HEK293 (cell line): Measurements from ENCODE around the gene TET3.

Experiments
- CTCF ChIA-PET: fragments of 350-600 bp; formaldehyde crosslinking; extraction: SDS; loops from one replicate; lab custom pipeline; 2021; ENCODE audit warnings: antibody characterized with exemption; lab: Yijun Ruan, JAX
- POLR2A ChIA-PET: fragments of 300-600 bp; formaldehyde crosslinking; extraction: SDS; loops from one replicate; lab custom pipeline; 2020; ENCODE audit warnings: antibody characterized with exemption, inconsistent platforms; lab: Yijun Ruan, JAX
- H3K27ac ChIP-seq: fragments of 200-500 bp; sonication (Bioruptor generic); 2 replicates; pipeline ENCODE4 v1.5.1; 2014; ENCODE audit warnings: low read depth, low read length, control low read depth, inconsistent platforms; ENCODE audit errors: extremely low read depth
- H3K36me3 ChIP-seq, 2 experiments: fragments of 200-500 bp in 1 of 2; sonication (Bioruptor generic) in 1 of 2; 1 replicate in 1 of 2; 2 replicates in 1 of 2; pipeline ENCODE4 v1.5.1; 2014 to 2017; ENCODE audit warnings: inconsistent platforms in 2 of 2, low read length in 2 of 2; ENCODE audit not compliant: control insufficient read depth in 2 of 2, insufficient read depth in 1 of 2
- H3K4me1 ChIP-seq: fragments of 200-500 bp; sonication (Bioruptor generic); 2 replicates; pipeline ENCODE4 v1.5.1; 2014; ENCODE audit warnings: mild to moderate bottlenecking, low read length, inconsistent platforms; ENCODE audit not compliant: control insufficient read depth, insufficient read depth
- H3K4me3 ChIP-seq: 2 replicates; pipeline ENCODE4 v1.5.1; 2011; ENCODE audit warnings: low read depth, mild to moderate bottlenecking, control low read depth, low read length, moderate library complexity
- H3K9me3 ChIP-seq: fragments of 200-500 bp; sonication (Bioruptor generic); 2 replicates; pipeline ENCODE4 v1.5.1; 2014; ENCODE audit warnings: low read depth, low read length, inconsistent platforms; ENCODE audit not compliant: control insufficient read depth, insufficient read depth
- SCRT1 ChIP-seq: fragments of 450-650 bp; formaldehyde crosslinking; IDR thresholded peaks from 2 replicates; pipeline ENCODE4 v1.5.1; 2016; ENCODE audit warnings: missing biosample characterization, missing genetic modification characterization, borderline replicate concordance
- ZFP37 ChIP-seq: fragments of 450-650 bp; formaldehyde crosslinking; IDR thresholded peaks from 2 replicates; pipeline ENCODE4 v1.5.1; 2016; ENCODE audit warnings: missing biosample characterization, missing genetic modification characterization
- ZNF121 ChIP-seq: fragments of 450-650 bp; formaldehyde crosslinking; IDR thresholded peaks from 2 replicates; pipeline ENCODE4 v1.5.1; 2016; ENCODE audit warnings: missing biosample characterization, missing genetic modification characterization
- ZNF140 ChIP-seq: fragments of 450-650 bp; formaldehyde crosslinking; IDR thresholded peaks from 2 replicates; pipeline ENCODE4 v1.5.1; 2016; ENCODE audit warnings: missing biosample characterization, missing genetic modification characterization
- ZNF239 ChIP-seq: fragments of 450-650 bp; formaldehyde crosslinking; IDR thresholded peaks from 2 replicates; pipeline ENCODE4 v1.5.1; 2016; ENCODE audit warnings: missing biosample characterization, missing genetic modification characterization
- ZNF350 ChIP-seq: fragments of 450-650 bp; formaldehyde crosslinking; IDR thresholded peaks from 2 replicates; pipeline ENCODE4 v1.5.0; 2017; ENCODE audit warnings: missing biosample characterization, mild to moderate bottlenecking, missing genetic modification characterization
- ZNF626 ChIP-seq: fragments of 450-650 bp; sonication (Bioruptor Pico); formaldehyde crosslinking; IDR thresholded peaks from 2 replicates; pipeline ENCODE4 v1.5.1; 2018; ENCODE audit warnings: missing biosample characterization, missing genetic modification characterization, inconsistent platforms
- ZNF654 ChIP-seq: fragments of 450-650 bp; formaldehyde crosslinking; IDR thresholded peaks from 2 replicates; pipeline ENCODE4 v1.5.1; 2016; ENCODE audit warnings: low read depth, missing biosample characterization, missing genetic modification characterization
- ZNF707 ChIP-seq: fragments of 450-650 bp; formaldehyde crosslinking; IDR thresholded peaks from 2 replicates; pipeline ENCODE4 v1.5.1; 2016; ENCODE audit warnings: missing biosample characterization, missing genetic modification characterization
- ZNF792 ChIP-seq: fragments of 450-650 bp; formaldehyde crosslinking; IDR thresholded peaks from 2 replicates; pipeline ENCODE4 v1.5.1; 2016; ENCODE audit warnings: missing biosample characterization, missing genetic modification characterization
- ZNF837 ChIP-seq: fragments of 450-650 bp; formaldehyde crosslinking; IDR thresholded peaks from 2 replicates; pipeline ENCODE4 v1.5.1; 2016; ENCODE audit warnings: missing biosample characterization, missing genetic modification characterization
- TF ChIP-seq, protein P1 (sequence below): fragments of 450-650 bp; formaldehyde crosslinking; IDR thresholded peaks from 2 replicates; pipeline ENCODE4 v1.5.1; 2016; ENCODE audit warnings: missing biosample characterization, missing genetic modification characterization
- TF ChIP-seq, protein P2 (sequence below): fragments of 450-650 bp; formaldehyde crosslinking; IDR thresholded peaks from 2 replicates; pipeline ENCODE4 v1.5.1; 2016; ENCODE audit warnings: missing biosample characterization, missing genetic modification characterization, borderline replicate concordance
- TF ChIP-seq, protein P3 (sequence below): fragments of 450-650 bp; formaldehyde crosslinking; IDR thresholded peaks from 2 replicates; pipeline ENCODE4 v1.5.1; 2016; ENCODE audit warnings: missing biosample characterization, missing genetic modification characterization
- TF ChIP-seq, protein P4 (sequence below): fragments of 450-650 bp; formaldehyde crosslinking; IDR thresholded peaks from 2 replicates; pipeline ENCODE4 v1.5.1; 2016; ENCODE audit warnings: missing biosample characterization, missing genetic modification characterization
- TF ChIP-seq, protein P5 (sequence below): fragments of 450-650 bp; formaldehyde crosslinking; optimal IDR thresholded peaks from 2 replicates; pipeline ENCODE3; 2016; ENCODE audit warnings: missing biosample characterization, mild to moderate bottlenecking, missing genetic modification characterization
- TF ChIP-seq, protein P6 (sequence below): fragments of 450-650 bp; formaldehyde crosslinking; IDR thresholded peaks from 2 replicates; pipeline ENCODE4 v1.5.1; 2016; ENCODE audit warnings: missing biosample characterization, missing genetic modification characterization
- TF ChIP-seq, protein P7 (sequence below): fragments of 450-650 bp; formaldehyde crosslinking; IDR thresholded peaks from 2 replicates; pipeline ENCODE4 v1.5.1; 2017; ENCODE audit warnings: missing biosample characterization, missing genetic modification characterization

TET3 gene

DNA sequence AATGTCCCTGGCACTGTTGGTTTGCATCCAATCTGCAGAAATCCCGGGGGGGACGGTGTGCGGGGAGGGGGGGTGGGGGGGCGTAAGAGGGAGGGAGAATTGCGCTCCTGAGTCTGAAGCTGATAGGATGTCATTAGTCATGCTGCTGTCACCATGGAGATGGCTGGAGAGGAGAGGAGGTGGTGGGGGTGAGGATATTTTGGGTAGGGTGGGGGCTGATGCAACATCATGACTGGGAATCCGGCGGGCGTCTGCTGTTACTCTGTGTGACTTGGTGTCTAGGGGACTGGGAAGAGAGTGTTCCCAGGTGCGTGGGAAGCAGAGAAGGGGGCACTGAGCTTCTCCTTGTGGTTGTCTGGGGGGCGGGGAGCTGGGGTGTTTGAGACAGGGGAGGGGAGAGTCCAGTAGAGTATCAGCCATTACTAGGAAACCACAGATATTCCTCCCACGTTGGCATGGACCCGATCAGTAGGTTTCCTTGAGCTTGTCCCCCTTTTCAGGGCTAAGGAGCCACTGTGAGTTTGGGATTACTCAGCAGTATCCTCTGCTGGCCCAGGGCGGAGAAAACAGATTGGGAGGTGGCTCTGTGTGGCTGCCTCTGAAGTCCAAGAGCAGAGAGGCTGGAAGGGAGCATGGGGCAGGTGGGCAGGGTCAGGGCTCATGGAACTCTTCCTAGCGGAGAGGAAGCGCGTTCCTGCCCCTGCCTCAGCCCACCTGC is 18.9 kb downstream of the TET3 start:
- Histone ChIP-seq H3K4me1 (peaks cover 43% of the 10 kb centered on the region), H3K27ac (no peak overlapping the region), H3K4me3 (peak overlapping the region; percentile 56; the same call in 1 of the 2 replicates), H3K36me3 (peaks cover 0 to 8% of the 10 kb centered on the region in 2 experiments; a peak in 1 of 3 replicates), H3K9me3 (no peaks in the 10 kb centered on the region)
- ChIA-PET POLR2A (interaction anchor here (0.6 to 2.3 kb wide), 5 partner anchors 11 to 318 kb away, joined by 3 to 10 read pairs (median 7); no protein-coding TSS in a partner anchor), CTCF (interaction anchor here (0.6 to 1.4 kb wide), 2 partner anchors 13 to 15 kb away, joined by 4 to 5 read pairs; no protein-coding TSS in a partner anchor)
- no peak for TF ChIP-seq ZNF350 (tag by site-specific recombination)
- TF ChIP-seq, protein P1, sequence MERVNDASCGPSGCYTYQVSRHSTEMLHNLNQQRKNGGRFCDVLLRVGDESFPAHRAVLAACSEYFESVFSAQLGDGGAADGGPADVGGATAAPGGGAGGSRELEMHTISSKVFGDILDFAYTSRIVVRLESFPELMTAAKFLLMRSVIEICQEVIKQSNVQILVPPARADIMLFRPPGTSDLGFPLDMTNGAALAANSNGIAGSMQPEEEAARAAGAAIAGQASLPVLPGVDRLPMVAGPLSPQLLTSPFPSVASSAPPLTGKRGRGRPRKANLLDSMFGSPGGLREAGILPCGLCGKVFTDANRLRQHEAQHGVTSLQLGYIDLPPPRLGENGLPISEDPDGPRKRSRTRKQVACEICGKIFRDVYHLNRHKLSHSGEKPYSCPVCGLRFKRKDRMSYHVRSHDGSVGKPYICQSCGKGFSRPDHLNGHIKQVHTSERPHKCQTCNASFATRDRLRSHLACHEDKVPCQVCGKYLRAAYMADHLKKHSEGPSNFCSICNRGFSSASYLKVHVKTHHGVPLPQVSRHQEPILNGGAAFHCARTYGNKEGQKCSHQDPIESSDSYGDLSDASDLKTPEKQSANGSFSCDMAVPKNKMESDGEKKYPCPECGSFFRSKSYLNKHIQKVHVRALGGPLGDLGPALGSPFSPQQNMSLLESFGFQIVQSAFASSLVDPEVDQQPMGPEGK (tag by site-specific recombination): 0 out of 2 replicates have a peak, but pooled peaks have one; percentile 12

DNA sequence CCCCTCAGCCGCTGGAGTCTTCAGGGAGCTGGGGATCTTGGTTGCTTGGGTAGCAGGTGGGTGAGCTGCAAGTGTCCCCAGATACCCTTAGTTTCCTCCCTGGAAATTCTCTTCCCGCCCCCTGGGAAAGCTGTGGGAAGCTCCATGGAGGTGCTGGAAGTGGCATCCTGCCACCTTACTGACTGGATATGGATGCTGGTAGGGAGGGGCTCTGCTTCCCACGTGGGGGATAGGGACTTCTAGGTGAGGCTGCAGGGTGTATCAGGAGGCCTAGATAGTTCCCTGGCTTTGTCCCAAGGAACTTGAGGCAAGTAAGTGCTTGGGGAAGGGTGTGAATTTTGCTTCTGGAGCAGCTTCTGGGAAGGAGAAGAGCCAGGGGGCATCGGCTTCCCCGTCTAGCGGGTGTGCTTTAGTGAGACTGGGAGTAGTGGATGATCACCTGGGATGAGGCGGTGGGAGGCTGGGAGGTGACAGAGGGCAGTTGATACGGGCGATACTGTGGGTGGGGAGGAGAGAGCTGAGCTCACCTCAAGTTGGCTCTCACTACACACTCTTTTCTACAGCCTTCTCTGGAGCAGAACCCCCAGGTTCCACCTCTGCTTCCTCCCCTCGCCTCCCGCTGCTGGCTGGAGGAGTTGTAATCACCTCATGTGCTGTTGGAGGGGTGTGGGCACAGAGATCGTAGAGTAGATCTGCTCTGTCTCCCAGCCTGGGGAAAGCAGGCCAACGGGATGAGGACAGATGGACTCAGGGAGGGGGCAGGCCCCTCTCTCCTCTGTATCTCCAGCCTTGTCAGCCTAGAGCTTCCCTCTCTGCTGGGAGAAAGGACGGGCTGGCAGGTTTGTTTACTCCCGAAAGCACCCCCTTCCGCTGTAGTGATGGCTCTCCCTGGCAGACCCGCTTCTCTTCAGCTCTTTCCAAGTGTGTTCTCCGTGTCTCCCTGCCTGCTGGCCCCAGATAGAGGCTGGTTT is 19.8 kb downstream of the TET3 start:
- Histone ChIP-seq H3K27ac (no peak overlapping the region), H3K4me3 (no peak overlapping the region), H3K4me1 (peaks cover 50% of the 10 kb centered on the region), H3K9me3 (no peaks in the 10 kb centered on the region), H3K36me3 (peaks cover 0 to 8% of the 10 kb centered on the region in 2 experiments; a peak in 1 of 3 replicates)
- POLR2A ChIA-PET: interaction anchor here (2.3 kb wide), 1 partner anchor 18 kb away, joined by 10 read pairs; no protein-coding TSS in a partner anchor
- CTCF ChIA-PET: interaction anchor here (0.6 to 1.4 kb wide), 2 partner anchors 13 to 15 kb away, joined by 4 to 5 read pairs; no protein-coding TSS in a partner anchor
- TF ChIP-seq, protein P2, sequence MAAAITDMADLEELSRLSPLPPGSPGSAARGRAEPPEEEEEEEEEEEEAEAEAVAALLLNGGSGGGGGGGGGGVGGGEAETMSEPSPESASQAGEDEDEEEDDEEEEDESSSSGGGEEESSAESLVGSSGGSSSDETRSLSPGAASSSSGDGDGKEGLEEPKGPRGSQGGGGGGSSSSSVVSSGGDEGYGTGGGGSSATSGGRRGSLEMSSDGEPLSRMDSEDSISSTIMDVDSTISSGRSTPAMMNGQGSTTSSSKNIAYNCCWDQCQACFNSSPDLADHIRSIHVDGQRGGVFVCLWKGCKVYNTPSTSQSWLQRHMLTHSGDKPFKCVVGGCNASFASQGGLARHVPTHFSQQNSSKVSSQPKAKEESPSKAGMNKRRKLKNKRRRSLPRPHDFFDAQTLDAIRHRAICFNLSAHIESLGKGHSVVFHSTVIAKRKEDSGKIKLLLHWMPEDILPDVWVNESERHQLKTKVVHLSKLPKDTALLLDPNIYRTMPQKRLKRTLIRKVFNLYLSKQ (tag by site-specific recombination): no peak
- TF ChIP-seq ZFP37 (no peak), ZNF239 (tag by site-specific recombination) (no peak), ZNF626 (no peak), ZNF707 (tag by site-specific recombination) (no peak), ZNF837 (tag by site-specific recombination) (no peak), ZNF792 (tag by site-specific recombination) (no peak), ZNF654 (tag by site-specific recombination) (no peak), SCRT1 (no peak), ZNF121 (tag by site-specific recombination) (no peak), ZNF140 (no peak)
- TF ChIP-seq, protein P3, sequence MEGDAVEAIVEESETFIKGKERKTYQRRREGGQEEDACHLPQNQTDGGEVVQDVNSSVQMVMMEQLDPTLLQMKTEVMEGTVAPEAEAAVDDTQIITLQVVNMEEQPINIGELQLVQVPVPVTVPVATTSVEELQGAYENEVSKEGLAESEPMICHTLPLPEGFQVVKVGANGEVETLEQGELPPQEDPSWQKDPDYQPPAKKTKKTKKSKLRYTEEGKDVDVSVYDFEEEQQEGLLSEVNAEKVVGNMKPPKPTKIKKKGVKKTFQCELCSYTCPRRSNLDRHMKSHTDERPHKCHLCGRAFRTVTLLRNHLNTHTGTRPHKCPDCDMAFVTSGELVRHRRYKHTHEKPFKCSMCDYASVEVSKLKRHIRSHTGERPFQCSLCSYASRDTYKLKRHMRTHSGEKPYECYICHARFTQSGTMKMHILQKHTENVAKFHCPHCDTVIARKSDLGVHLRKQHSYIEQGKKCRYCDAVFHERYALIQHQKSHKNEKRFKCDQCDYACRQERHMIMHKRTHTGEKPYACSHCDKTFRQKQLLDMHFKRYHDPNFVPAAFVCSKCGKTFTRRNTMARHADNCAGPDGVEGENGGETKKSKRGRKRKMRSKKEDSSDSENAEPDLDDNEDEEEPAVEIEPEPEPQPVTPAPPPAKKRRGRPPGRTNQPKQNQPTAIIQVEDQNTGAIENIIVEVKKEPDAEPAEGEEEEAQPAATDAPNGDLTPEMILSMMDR (tag by site-specific recombination): no peak
- TF ChIP-seq, protein P4, sequence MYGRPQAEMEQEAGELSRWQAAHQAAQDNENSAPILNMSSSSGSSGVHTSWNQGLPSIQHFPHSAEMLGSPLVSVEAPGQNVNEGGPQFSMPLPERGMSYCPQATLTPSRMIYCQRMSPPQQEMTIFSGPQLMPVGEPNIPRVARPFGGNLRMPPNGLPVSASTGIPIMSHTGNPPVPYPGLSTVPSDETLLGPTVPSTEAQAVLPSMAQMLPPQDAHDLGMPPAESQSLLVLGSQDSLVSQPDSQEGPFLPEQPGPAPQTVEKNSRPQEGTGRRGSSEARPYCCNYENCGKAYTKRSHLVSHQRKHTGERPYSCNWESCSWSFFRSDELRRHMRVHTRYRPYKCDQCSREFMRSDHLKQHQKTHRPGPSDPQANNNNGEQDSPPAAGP: peak; percentile 30
- TF ChIP-seq, protein P5, sequence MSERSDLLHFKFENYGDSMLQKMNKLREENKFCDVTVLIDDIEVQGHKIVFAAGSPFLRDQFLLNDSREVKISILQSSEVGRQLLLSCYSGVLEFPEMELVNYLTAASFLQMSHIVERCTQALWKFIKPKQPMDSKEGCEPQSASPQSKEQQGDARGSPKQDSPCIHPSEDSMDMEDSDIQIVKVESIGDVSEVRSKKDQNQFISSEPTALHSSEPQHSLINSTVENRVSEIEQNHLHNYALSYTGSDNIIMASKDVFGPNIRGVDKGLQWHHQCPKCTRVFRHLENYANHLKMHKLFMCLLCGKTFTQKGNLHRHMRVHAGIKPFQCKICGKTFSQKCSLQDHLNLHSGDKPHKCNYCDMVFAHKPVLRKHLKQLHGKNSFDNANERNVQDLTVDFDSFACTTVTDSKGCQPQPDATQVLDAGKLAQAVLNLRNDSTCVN: no peak
- TF ChIP-seq, protein P6, sequence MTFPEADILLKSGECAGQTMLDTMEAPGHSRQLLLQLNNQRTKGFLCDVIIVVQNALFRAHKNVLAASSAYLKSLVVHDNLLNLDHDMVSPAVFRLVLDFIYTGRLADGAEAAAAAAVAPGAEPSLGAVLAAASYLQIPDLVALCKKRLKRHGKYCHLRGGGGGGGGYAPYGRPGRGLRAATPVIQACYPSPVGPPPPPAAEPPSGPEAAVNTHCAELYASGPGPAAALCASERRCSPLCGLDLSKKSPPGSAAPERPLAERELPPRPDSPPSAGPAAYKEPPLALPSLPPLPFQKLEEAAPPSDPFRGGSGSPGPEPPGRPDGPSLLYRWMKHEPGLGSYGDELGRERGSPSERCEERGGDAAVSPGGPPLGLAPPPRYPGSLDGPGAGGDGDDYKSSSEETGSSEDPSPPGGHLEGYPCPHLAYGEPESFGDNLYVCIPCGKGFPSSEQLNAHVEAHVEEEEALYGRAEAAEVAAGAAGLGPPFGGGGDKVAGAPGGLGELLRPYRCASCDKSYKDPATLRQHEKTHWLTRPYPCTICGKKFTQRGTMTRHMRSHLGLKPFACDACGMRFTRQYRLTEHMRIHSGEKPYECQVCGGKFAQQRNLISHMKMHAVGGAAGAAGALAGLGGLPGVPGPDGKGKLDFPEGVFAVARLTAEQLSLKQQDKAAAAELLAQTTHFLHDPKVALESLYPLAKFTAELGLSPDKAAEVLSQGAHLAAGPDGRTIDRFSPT: no peak
- TF ChIP-seq, protein P7, sequence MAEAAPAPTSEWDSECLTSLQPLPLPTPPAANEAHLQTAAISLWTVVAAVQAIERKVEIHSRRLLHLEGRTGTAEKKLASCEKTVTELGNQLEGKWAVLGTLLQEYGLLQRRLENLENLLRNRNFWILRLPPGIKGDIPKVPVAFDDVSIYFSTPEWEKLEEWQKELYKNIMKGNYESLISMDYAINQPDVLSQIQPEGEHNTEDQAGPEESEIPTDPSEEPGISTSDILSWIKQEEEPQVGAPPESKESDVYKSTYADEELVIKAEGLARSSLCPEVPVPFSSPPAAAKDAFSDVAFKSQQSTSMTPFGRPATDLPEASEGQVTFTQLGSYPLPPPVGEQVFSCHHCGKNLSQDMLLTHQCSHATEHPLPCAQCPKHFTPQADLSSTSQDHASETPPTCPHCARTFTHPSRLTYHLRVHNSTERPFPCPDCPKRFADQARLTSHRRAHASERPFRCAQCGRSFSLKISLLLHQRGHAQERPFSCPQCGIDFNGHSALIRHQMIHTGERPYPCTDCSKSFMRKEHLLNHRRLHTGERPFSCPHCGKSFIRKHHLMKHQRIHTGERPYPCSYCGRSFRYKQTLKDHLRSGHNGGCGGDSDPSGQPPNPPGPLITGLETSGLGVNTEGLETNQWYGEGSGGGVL (tag by site-specific recombination): no peak
